HEK293 (cell line): ENCODE measurements around the gene CORO1C.
A peak's percentile ranks its signal among the peaks of the same experiment; 100 is the strongest.

Experiments
- CTCF ChIA-PET: fragments of 350-600 bp; formaldehyde crosslinking; extraction: SDS; loops from one replicate; lab custom pipeline; 2021; ENCODE audit warnings: antibody characterized with exemption; lab: Yijun Ruan, JAX
- POLR2A ChIA-PET: fragments of 300-600 bp; formaldehyde crosslinking; extraction: SDS; loops from one replicate; lab custom pipeline; 2020; ENCODE audit warnings: antibody characterized with exemption, inconsistent platforms; lab: Yijun Ruan, JAX
- H3K27ac ChIP-seq: fragments of 200-500 bp; sonication (Bioruptor generic); 2 replicates; pipeline ENCODE4 v1.5.1; 2014; ENCODE audit warnings: low read depth, low read length, control low read depth, inconsistent platforms; ENCODE audit errors: extremely low read depth
- H3K36me3 ChIP-seq, 2 experiments: fragments of 200-500 bp in 1 of 2; sonication (Bioruptor generic) in 1 of 2; 1 replicate in 1 of 2; 2 replicates in 1 of 2; pipeline ENCODE4 v1.5.1; 2014 to 2017; ENCODE audit warnings: inconsistent platforms in 2 of 2, low read length in 2 of 2; ENCODE audit not compliant: control insufficient read depth in 2 of 2, insufficient read depth in 1 of 2
- H3K4me1 ChIP-seq: fragments of 200-500 bp; sonication (Bioruptor generic); 2 replicates; pipeline ENCODE4 v1.5.1; 2014; ENCODE audit warnings: mild to moderate bottlenecking, low read length, inconsistent platforms; ENCODE audit not compliant: control insufficient read depth, insufficient read depth
- H3K4me3 ChIP-seq: 2 replicates; pipeline ENCODE4 v1.5.1; 2011; ENCODE audit warnings: low read depth, mild to moderate bottlenecking, control low read depth, low read length, moderate library complexity
- H3K9me3 ChIP-seq: fragments of 200-500 bp; sonication (Bioruptor generic); 2 replicates; pipeline ENCODE4 v1.5.1; 2014; ENCODE audit warnings: low read depth, low read length, inconsistent platforms; ENCODE audit not compliant: control insufficient read depth, insufficient read depth
- FEZF1 ChIP-seq: fragments of 450-650 bp; formaldehyde crosslinking; IDR thresholded peaks from 2 replicates; pipeline ENCODE4 v1.5.1; 2016; ENCODE audit warnings: missing biosample characterization, missing genetic modification characterization
- SCRT2 ChIP-seq: fragments of 450-650 bp; formaldehyde crosslinking; IDR thresholded peaks from 2 replicates; pipeline ENCODE4 v1.5.1; 2016; ENCODE audit warnings: missing biosample characterization, missing genetic modification characterization
- ZBTB17 ChIP-seq: fragments of 450-650 bp; formaldehyde crosslinking; IDR thresholded peaks from 2 replicates; pipeline ENCODE4 v1.5.1; 2016; ENCODE audit warnings: missing biosample characterization, missing genetic modification characterization
- ZNF10 ChIP-seq: fragments of 450-650 bp; formaldehyde crosslinking; IDR thresholded peaks from 2 replicates; pipeline ENCODE4 v1.5.1; 2017; ENCODE audit warnings: missing biosample characterization, missing genetic modification characterization
- ZNF146 ChIP-seq: fragments of 450-650 bp; formaldehyde crosslinking; IDR thresholded peaks from 2 replicates; pipeline ENCODE4 v1.5.1; 2016; ENCODE audit warnings: missing biosample characterization, missing genetic modification characterization
- ZNF571 ChIP-seq: fragments of 450-650 bp; formaldehyde crosslinking; IDR thresholded peaks from 2 replicates; pipeline ENCODE4 v1.5.0; 2017; ENCODE audit warnings: missing biosample characterization, missing genetic modification characterization
- ZNF610 ChIP-seq: fragments of 450-650 bp; formaldehyde crosslinking; IDR thresholded peaks from 2 replicates; pipeline ENCODE4 v1.5.1; 2016; ENCODE audit warnings: missing biosample characterization, missing genetic modification characterization, borderline replicate concordance
- ZNF660 ChIP-seq: fragments of 450-650 bp; IDR thresholded peaks from 2 replicates; pipeline ENCODE4 v1.5.1; 2018; ENCODE audit warnings: missing biosample characterization, mild to moderate bottlenecking, missing genetic modification characterization
- ZNF664 ChIP-seq: fragments of 450-650 bp; formaldehyde crosslinking; IDR thresholded peaks from 2 replicates; pipeline ENCODE4 v1.5.1; 2016; ENCODE audit warnings: missing biosample characterization, missing genetic modification characterization
- ZNF747 ChIP-seq: fragments of 450-650 bp; formaldehyde crosslinking; IDR thresholded peaks from 2 replicates; pipeline ENCODE4 v1.5.1; 2016; ENCODE audit warnings: missing biosample characterization, missing genetic modification characterization
- TF ChIP-seq, protein P1 (sequence below): fragments of 450-650 bp; formaldehyde crosslinking; IDR thresholded peaks from 2 replicates; pipeline ENCODE4 v1.5.1; 2017; ENCODE audit warnings: missing biosample characterization, missing genetic modification characterization
- TF ChIP-seq, protein P2 (sequence below): IDR thresholded peaks from 2 replicates; pipeline ENCODE4 v1.6.1; 2011; ENCODE audit warnings: mild to moderate bottlenecking, low read depth, low read length, borderline replicate concordance
- TF ChIP-seq, protein P3 (sequence below): fragments of 450-650 bp; formaldehyde crosslinking; IDR thresholded peaks from 2 replicates; pipeline ENCODE4 v1.5.1; 2016; ENCODE audit warnings: missing biosample characterization, missing genetic modification characterization

The CORO1C gene

DNA sequence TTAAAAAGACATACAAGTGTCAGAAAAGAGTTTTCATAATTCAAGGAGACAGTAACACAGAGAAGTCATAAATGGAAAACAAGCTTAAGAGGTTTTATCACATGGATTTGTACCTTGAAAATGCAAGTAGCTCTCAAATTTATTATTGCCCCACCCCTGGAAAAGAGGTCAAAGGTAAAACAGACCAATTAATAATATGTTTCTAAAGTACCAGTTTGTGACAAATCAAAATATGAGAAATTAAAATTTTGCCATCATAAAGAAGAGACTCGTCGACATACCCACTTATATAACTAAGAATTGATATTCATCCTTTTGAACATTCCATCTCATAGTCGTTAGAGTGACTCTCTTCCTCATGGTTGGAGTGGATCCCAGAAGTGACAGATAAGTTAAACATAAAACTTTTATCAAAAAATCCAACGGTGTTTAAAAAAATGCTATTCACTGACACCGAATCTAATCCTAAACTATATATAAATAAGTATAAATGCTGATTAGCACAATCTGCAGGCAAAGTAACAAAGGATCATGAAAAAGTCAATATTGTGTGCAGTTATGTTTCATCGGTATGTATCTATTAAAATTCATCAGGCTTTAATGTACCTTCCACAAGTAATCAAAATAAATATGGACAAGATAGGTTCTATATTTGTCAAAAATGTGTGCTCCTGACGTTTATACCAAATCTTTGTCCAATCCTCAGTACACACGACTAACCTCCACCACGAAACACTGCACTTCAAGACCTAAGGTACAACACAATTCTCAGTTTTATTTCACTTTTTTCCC is 2.3 kb downstream of the CORO1C start:
- H3K9me3 ChIP-seq: no peaks in the 10 kb centered on the region
- peak overlapping the region; percentile 65; the same call in 1 of the 2 replicates for H3K4me3 ChIP-seq
- peaks cover 26% of the 10 kb centered on the region for H3K4me1 ChIP-seq
- no peaks in the 10 kb centered on the region for H3K36me3 ChIP-seq
- TF ChIP-seq ZNF660 (tag by site-specific recombination) (0 out of 2 replicates have a peak, but pooled peaks have one; percentile 22), ZNF747 (no peak)
- peak overlapping the region; percentile 89 for H3K27ac ChIP-seq
- ChIA-PET CTCF (interaction anchor here (0.7 kb wide), 2 partner anchors 42 to 78 kb away, joined by 3 to 5 read pairs; no protein-coding TSS in a partner anchor), POLR2A (interaction anchor here (1.0 kb wide), 1 partner anchor 15 kb away, joined by 3 read pairs; no protein-coding TSS in a partner anchor)

DNA sequence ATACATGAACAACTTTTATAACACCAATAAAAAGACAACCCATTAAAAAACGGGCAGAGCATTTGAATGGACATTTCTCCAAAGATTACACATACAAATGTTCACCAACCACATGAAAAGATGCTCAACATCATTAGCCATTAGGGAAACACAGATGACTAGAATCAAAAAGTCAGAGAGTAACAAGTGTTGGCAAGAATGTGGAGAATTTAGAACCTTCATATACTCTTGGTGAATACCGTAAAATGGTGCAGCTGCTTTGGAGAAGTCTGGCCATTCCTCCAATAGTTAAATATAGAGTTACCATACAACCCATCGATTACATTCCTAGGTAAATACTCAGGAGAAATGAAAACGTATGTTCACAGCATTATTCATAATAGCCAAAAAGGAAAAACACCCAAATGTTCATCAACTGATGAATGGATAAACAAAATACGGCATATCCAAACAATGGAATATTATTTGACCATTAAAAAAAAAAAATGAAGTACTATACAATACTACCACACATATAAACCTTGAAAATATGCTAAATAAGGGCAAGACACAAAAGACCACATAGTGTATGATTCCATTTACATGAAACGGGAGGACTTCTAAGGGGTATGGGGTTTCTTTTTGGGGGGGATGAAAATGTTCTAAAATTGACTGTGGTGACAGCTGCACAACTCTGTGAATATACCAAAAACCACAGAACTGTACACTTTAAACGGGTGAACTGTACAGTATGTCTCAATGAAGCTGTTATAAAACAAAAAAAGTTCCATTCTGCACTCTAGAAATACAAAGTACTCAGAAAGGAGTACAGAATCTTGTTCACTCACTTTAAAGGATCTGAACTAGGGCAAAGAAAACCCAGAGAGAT is 3.2 kb downstream of the CORO1C start:
- ChIA-PET POLR2A (interaction anchor here (1.0 kb wide), 1 partner anchor 14 kb away, joined by 3 read pairs; no protein-coding TSS in a partner anchor), CTCF (interaction anchor here (0.7 to 1.1 kb wide), 3 partner anchors 24 to 63 kb away, joined by 3 to 6 read pairs (median 5); no protein-coding TSS in a partner anchor)
- TF ChIP-seq ZNF10: peak; percentile 62; the same call in 1 of the 2 replicates
- peak; percentile 92 for TF ChIP-seq ZNF146 (tag by site-specific recombination)
- peak; percentile 47 for TF ChIP-seq FEZF1 (tag by site-specific recombination)
- no peak for TF ChIP-seq ZNF610 (tag by site-specific recombination)
- peak; percentile 25; the same call in 1 of the 2 replicates for TF ChIP-seq SCRT2 (tag by site-specific recombination)
- TF ChIP-seq ZNF664 (tag by site-specific recombination): peak; percentile 94
- no peak overlapping the region for H3K27ac ChIP-seq
- H3K9me3 ChIP-seq: no peaks in the 10 kb centered on the region
- no peaks in the 10 kb centered on the region for H3K36me3 ChIP-seq
- H3K4me1 ChIP-seq: peaks cover 34% of the 10 kb centered on the region
- no peak overlapping the region for H3K4me3 ChIP-seq

DNA sequence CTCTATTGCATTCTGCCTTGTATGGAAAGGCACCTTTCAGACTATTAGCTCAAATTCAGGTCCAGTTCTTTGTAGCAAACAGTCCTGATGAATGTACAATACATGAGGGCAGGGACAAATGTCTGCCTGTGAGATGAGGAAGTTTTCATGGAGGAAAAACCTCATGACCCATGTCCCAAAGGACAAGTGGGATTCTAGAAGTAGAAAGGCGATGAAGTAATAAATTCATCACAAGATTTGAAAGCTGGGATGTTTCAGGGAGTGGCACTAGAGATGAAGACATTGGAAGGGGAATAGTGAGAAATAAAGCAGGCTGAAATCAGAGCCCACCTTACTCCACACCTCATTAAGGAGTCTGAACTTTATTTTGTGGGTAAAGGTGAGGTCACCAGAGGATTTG is 4.2 kb downstream of the CORO1C start:
- Histone ChIP-seq H3K27ac (no peak overlapping the region), H3K4me1 (peaks cover 43% of the 10 kb centered on the region), H3K4me3 (no peak overlapping the region), H3K9me3 (no peaks in the 10 kb centered on the region), H3K36me3 (no peaks in the 10 kb centered on the region)
- POLR2A ChIA-PET: no interaction called here
- TF ChIP-seq ZBTB17 (no peak), ZNF664 (tag by site-specific recombination) (no peak), ZNF571 (tag by site-specific recombination) (no peak)
- TF ChIP-seq, protein P1, sequence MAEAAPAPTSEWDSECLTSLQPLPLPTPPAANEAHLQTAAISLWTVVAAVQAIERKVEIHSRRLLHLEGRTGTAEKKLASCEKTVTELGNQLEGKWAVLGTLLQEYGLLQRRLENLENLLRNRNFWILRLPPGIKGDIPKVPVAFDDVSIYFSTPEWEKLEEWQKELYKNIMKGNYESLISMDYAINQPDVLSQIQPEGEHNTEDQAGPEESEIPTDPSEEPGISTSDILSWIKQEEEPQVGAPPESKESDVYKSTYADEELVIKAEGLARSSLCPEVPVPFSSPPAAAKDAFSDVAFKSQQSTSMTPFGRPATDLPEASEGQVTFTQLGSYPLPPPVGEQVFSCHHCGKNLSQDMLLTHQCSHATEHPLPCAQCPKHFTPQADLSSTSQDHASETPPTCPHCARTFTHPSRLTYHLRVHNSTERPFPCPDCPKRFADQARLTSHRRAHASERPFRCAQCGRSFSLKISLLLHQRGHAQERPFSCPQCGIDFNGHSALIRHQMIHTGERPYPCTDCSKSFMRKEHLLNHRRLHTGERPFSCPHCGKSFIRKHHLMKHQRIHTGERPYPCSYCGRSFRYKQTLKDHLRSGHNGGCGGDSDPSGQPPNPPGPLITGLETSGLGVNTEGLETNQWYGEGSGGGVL (tag by site-specific recombination): no peak
- TF ChIP-seq, protein P2, sequence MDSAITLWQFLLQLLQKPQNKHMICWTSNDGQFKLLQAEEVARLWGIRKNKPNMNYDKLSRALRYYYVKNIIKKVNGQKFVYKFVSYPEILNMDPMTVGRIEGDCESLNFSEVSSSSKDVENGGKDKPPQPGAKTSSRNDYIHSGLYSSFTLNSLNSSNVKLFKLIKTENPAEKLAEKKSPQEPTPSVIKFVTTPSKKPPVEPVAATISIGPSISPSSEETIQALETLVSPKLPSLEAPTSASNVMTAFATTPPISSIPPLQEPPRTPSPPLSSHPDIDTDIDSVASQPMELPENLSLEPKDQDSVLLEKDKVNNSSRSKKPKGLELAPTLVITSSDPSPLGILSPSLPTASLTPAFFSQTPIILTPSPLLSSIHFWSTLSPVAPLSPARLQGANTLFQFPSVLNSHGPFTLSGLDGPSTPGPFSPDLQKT: no peak
- TF ChIP-seq, protein P3, sequence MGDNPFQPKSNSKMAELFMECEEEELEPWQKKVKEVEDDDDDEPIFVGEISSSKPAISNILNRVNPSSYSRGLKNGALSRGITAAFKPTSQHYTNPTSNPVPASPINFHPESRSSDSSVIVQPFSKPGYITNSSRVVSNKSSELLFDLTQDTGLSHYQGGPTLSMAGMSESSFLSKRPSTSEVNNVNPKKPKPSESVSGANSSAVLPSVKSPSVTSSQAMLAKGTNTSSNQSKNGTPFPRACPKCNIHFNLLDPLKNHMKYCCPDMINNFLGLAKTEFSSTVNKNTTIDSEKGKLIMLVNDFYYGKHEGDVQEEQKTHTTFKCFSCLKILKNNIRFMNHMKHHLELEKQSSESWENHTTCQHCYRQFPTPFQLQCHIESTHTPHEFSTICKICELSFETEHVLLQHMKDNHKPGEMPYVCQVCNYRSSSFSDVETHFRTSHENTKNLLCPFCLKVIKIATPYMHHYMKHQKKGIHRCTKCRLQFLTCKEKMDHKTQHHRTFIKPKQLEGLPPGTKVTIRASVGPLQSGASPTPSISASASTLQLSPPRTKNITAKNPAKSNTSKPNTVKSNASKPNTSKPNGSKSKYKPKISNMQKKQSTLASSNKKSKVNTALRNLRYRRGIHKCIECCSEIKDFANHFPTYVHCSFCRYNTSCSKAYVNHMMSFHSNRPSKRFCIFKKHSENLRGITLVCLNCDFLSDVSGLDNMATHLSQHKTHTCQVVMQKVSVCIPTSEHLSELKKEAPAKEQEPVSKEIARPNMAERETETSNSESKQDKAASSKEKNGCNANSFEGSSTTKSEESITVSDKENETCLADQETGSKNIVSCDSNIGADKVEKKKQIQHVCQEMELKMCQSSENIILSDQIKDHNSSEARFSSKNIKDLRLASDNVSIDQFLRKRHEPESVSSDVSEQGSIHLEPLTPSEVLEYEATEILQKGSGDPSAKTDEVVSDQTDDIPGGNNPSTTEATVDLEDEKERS (tag by site-specific recombination): no peak
- CTCF ChIA-PET: interaction anchor here (0.8 to 1.1 kb wide), 2 partner anchors 23 to 62 kb away, joined by 3 to 6 read pairs; no protein-coding TSS in a partner anchor
